GM23248 (cell line): ENCODE results near the gene ANO6. TPM values are rescaled to one million over a fixed set of nuclear protein-coding genes. Genes with fewer than 3 reads are reported as not detected.
A peak's percentile ranks its signal among the peaks of the same experiment; 100 is the strongest.
"Not testable (repeated sequence)": the region's sequence is repeated elsewhere in the genome, so short reads cannot be mapped to it uniquely, and the experiment has no call there.

Experiments
- DNase-seq: peaks from one replicate; pipeline ENCODE4 v3.0.0-alpha.2; 2015
- H2AFZ ChIP-seq: fragments of 200-600 bp; sonication (generic); 2 replicates; pipeline ENCODE4 v1.6.1; 2016; ENCODE audit warnings: antibody characterized with exemption
- H3F3A ChIP-seq: fragments of 200-600 bp; sonication (generic); 2 replicates; pipeline ENCODE4 v1.6.1; 2016; ENCODE audit warnings: mild to moderate bottlenecking, antibody characterized with exemption, mixed run types; ENCODE audit not compliant: insufficient read depth
- H3K27ac ChIP-seq: fragments of 200-600 bp; sonication (generic); 2 replicates; pipeline ENCODE4 v1.5.1; 2016; ENCODE audit warnings: mild to moderate bottlenecking
- H3K27me3 ChIP-seq: fragments of 200-600 bp; sonication (generic); replicated peaks from 2 replicates; pipeline ENCODE4 v1.6.1; 2016; ENCODE audit warnings: mild to moderate bottlenecking; ENCODE audit not compliant: insufficient read depth
- H3K36me3 ChIP-seq: fragments of 200-600 bp; sonication (generic); 2 replicates; pipeline ENCODE4 v1.6.1; 2016; ENCODE audit warnings: low read depth, mild to moderate bottlenecking
- H3K4me1 ChIP-seq: fragments of 200-600 bp; sonication (generic); 2 replicates; pipeline ENCODE4 v1.6.1; 2016; ENCODE audit warnings: mild to moderate bottlenecking; ENCODE audit not compliant: insufficient read depth
- H3K4me2 ChIP-seq: fragments of 200-600 bp; sonication (generic); one replicate; pipeline ENCODE4 v1.6.1; 2016; ENCODE audit warnings: mild to moderate bottlenecking; ENCODE audit not compliant: unreplicated experiment
- H3K4me3 ChIP-seq: fragments of 200-600 bp; sonication (generic); 2 replicates; pipeline ENCODE4 v1.5.1; 2016; ENCODE audit warnings: mild to moderate bottlenecking
- H3K79me2 ChIP-seq: fragments of 200-600 bp; sonication (generic); 2 replicates; pipeline ENCODE4 v1.6.1; 2016; ENCODE audit warnings: mild to moderate bottlenecking; ENCODE audit not compliant: insufficient read depth
- H3K9ac ChIP-seq: fragments of 200-600 bp; sonication (generic); 2 replicates; pipeline ENCODE4 v1.6.1; 2016; ENCODE audit warnings: mild to moderate bottlenecking
- H3K9me2 ChIP-seq: fragments of 200-600 bp; sonication (generic); 2 replicates; pipeline ENCODE4 v1.6.1; 2016; ENCODE audit warnings: mixed run types, mild to moderate bottlenecking, moderate library complexity; ENCODE audit not compliant: insufficient read depth
- H3K9me3 ChIP-seq: fragments of 200-600 bp; sonication (generic); one replicate; pipeline ENCODE4 v1.6.1; 2017; ENCODE audit warnings: low read depth
- H4K20me1 ChIP-seq: fragments of 200-600 bp; sonication (generic); 2 replicates; pipeline ENCODE4 v1.6.0; 2016; ENCODE audit not compliant: insufficient read depth
- EZH2 ChIP-seq: fragments of 200-600 bp; sonication (generic); IDR thresholded peaks from 2 replicates; pipeline ENCODE4 v1.6.1; 2018; ENCODE audit warnings: antibody characterized with exemption, mild to moderate bottlenecking; ENCODE audit not compliant: insufficient read depth, poor library complexity, severe bottlenecking
- EZH2phosphoT487 ChIP-seq: fragments of 200-600 bp; sonication (generic); IDR thresholded peaks from 2 replicates; pipeline ENCODE4 v1.6.1; 2018; ENCODE audit warnings: antibody characterized with exemption, moderate library complexity, mild to moderate bottlenecking, low read depth; ENCODE audit not compliant: insufficient read depth
- WGBS, 2 experiments: methylation state at CpG; one replicate each; pipeline ENCODE4 v1.1.6; 2015 to 2017; ENCODE audit warnings: low lambda C conversion rate in 2 of 2, low coverage in 1 of 2; ENCODE audit errors: missing lambda C conversion rate in 2 of 2; 5-methylcytosine and 5-hydroxymethylcytosine counted together
- in situ Hi-C: fragments of 300-500 bp; cut with MboI; formaldehyde crosslinking; loops from 2 replicates; pipeline ENCODE4 v1.15.0; 2020
- polyA plus RNA-seq: library from polyadenylated mRNA; unstranded; fragments of >200 nt; fragmentation: Nextera tagmentation; extraction: Ambion mirVana; gene quantifications from 2 replicates; pipeline ENCODE4 v1.2.1, GENCODE V29; 2016
- total RNA-seq: library from RNA; depleted of rRNA; stranded (reverse); fragments of >200 nt; shearing (Covaris generic); gene quantifications from 2 replicates; pipeline ENCODE4 v1.2.3, GENCODE V29; 2014

ANO6 gene
- total and polyA plus RNA-seq, 2 experiments from 2014 or later, result 50.1 to 65.4 TPM

DNA sequence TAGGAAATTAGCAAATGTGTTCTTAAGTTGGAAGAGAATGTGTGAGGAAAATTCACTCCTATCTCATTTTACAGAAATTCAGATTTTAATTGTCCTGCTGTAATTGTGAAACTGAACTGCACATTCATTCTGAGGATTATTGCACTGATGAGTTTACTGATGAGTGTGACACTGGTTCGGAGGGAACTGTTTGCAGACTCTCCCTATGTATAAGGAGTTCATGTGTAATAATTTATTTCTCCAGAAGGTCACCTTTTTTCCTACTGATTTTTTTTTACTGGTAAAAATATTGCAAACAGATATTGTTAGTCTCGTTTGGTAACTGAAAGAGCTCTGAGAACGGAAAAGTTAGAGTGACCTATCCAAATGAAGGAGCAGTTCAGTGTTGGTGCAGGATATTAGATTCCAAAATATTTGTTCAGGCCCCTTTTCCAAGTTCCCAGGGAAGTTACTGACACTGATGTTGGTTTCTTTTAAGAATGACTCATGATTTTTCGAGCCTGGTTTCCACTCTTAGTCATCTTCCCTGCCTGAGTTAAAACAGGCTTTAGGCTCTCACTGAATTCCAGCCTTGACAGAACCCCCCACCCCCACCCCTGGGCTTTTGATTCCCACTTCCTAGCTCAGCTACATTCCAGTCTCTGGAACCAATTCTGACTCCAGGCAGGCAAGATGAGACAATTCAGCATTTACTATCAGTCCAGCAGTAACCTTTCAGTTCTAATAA lies 18.4 kb downstream of the ANO6 start:
- peaks cover 52% of the 10 kb centered on the region for H3K4me1 ChIP-seq
- H3K4me3 ChIP-seq, result peak overlapping the region; percentile 56
- peak overlapping the region; percentile 83 for H3K4me2 ChIP-seq
- peak; percentile 95 for DNase-seq
- no peaks in the 10 kb centered on the region for H3K9me3 ChIP-seq
- WGBS, 2 experiments, result 2% methylated on average over 4 of the region's 4 CpGs
- in situ Hi-C loops, result no loop called here
- peak overlapping the region; percentile 86 for H3K9ac ChIP-seq
- H3K9me2 ChIP-seq, result no peaks in the 10 kb centered on the region
- no peak overlapping the region for H2AFZ ChIP-seq
- H3K27ac ChIP-seq, result peak overlapping the region; percentile 99
- H3F3A ChIP-seq, result peaks cover 65% of the 10 kb centered on the region
- no peaks in the 10 kb centered on the region for H3K27me3 ChIP-seq
- H3K79me2 ChIP-seq, result peaks cover 62% of the 10 kb centered on the region
- H4K20me1 ChIP-seq, result no peaks in the 10 kb centered on the region
- TF ChIP-seq EZH2phosphoT487 (no peak), EZH2 (no peak)
- no peaks in the 10 kb centered on the region for H3K36me3 ChIP-seq

DNA sequence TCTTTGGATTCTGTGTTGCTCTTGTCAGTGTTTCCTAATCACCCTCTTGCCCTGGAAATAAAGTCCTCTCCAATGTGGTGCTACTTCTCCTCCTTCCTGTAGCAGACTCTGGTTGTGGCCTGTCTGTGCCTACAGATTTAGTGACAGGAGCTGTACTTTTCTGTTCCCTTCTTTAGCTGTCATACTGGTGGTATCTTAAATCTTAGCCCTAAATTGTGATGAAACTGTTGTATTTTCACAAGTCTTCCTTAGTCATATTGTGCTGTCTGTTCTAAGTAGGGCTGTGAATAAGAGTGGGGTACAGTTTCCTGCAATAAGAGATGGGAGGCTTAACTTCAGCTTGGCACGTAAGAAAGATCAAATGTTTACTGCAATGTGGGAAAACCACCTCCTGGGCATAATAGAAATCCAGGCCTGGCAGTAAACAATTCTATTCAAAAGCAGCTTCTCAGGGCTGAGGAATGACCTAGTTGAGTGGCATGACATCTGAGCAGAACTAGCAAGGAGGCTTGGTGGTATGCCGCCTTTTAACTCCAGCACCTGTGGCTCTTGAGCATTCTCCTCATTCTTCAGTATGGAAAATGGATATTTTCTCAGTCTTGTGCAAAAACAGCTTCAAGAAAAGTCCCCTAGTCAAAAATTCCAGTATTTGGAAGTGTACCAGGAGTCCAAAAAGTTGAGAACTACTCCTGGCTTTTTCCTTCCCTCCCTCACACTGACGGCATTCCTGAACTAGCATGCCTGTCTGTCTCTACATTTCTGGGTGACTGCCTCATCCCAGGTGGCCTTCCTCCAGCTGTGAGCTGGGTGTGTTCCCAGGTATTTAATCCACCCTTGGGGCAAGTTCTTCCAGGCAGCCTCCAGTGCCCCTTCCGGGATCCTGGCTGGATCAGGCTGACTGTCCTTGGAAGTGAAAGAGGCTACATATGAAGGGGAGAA lies 19.5 kb downstream of the ANO6 start:
- Histone ChIP-seq H3K9ac (peak overlapping the region; percentile 86), H3K36me3 (no peaks in the 10 kb centered on the region), H4K20me1 (no peaks in the 10 kb centered on the region), H3K4me1 (peaks cover 52% of the 10 kb centered on the region), H3K4me2 (peak overlapping the region; percentile 83), H3F3A (peaks cover 65% of the 10 kb centered on the region), H3K4me3 (peak overlapping the region; percentile 56), H2AFZ (no peak overlapping the region), H3K9me2 (no peaks in the 10 kb centered on the region), H3K27me3 (no peaks in the 10 kb centered on the region), H3K9me3 (no peaks in the 10 kb centered on the region), H3K79me2 (peaks cover 62% of the 10 kb centered on the region), H3K27ac (peak overlapping the region; percentile 99)
- WGBS, 2 experiments, result 29 to 37% methylated on average over 4 of the region's 4 CpGs
- TF ChIP-seq EZH2phosphoT487, result no peak
- no peak for TF ChIP-seq EZH2
- DNase-seq, result peak; percentile 71
- in situ Hi-C loops, result no loop called here

DNA sequence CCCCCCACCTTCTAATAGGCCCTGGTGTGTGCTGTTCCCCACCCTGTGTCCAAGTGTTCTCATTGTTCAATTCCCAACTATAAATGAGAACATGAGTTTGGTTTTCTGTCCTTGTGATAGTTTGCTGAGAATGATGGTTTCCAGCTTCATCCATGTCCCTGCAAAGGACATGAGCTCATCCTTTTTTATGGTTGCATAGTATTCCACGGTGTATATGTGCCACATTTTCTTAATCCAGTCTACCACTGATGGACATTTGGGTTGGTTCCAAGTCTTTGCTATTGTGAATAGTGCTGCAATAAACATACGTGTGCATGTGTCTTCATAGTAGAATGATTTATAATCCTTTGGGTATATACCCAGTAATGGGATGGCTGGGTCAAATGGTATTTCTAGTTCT lies 20.5 kb downstream of the ANO6 start:
- 95 to 100% methylated on average over 2 of the region's 2 CpGs for WGBS, 2 experiments
- Histone ChIP-seq H3K4me1 (peaks cover 43% of the 10 kb centered on the region), H3F3A (peaks cover 55% of the 10 kb centered on the region), H3K4me2 (peak overlapping the region; percentile 83), H3K79me2 (peaks cover 67% of the 10 kb centered on the region), H3K27ac (peak overlapping the region; percentile 99)
- H3K27me3 ChIP-seq, H3K4me3 ChIP-seq, H3K9ac ChIP-seq, H4K20me1 ChIP-seq, H3K9me2 ChIP-seq, H3K9me3 ChIP-seq, H3K36me3 ChIP-seq, H2AFZ ChIP-seq, DNase-seq, in situ Hi-C loops: not testable (repeated sequence)

DNA sequence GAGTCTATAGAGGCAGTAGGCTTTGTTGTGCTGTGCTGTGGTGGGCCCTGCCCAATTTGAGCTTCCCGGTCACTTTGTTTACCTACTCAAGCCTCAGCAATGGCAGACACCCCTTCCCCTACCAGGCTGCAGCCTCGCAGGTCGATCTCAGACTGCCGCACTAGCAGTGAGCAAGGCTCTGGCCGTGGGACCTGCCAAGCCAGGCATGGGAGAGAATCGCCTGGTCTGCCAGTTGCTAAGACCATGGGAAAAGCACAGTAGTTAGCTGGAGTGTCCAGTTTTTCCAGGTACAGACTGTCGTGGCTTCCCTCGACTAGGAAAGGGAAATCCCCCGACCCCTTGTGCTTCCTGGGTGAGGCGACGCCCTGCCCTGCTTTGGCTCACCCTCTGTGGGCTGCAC lies 26.3 kb downstream of the ANO6 start:
- Histone ChIP-seq H3K9me2 (no peaks in the 10 kb centered on the region), H3K9ac (no peak overlapping the region), H3F3A (peaks cover 2% of the 10 kb centered on the region; the same call in 1 of the 2 replicates), H3K27me3 (no peaks in the 10 kb centered on the region), H3K27ac (no peak overlapping the region), H3K4me1 (no peaks in the 10 kb centered on the region), H3K9me3 (no peaks in the 10 kb centered on the region), H3K36me3 (0 out of 2 replicates have a peak, but pooled peaks cover 2% of the 10 kb centered on the region), H2AFZ (no peak overlapping the region), H3K4me3 (no peak overlapping the region), H4K20me1 (no peaks in the 10 kb centered on the region), H3K79me2 (peaks cover 100% of the 10 kb centered on the region), H3K4me2 (no peak overlapping the region)
- no peak for TF ChIP-seq EZH2phosphoT487
- 93 to 96% methylated on average over 11 of the region's 11 CpGs for WGBS, 2 experiments
- in situ Hi-C loops, result no loop called here
- no peak for DNase-seq
